Suppressor macrophage treated with lipopolysaccharide for 4 hours (primary cell): ENCODE results near the gene PLCG2.
"Not testable (repeated sequence)": the region's sequence is repeated elsewhere in the genome, so short reads cannot be mapped to it uniquely, and the experiment has no call there.

Experiments used
- DNase-seq: peaks from one replicate; pipeline ENCODE4 v3.0.0-alpha.2; 2020

Gene PLCG2

DNA sequence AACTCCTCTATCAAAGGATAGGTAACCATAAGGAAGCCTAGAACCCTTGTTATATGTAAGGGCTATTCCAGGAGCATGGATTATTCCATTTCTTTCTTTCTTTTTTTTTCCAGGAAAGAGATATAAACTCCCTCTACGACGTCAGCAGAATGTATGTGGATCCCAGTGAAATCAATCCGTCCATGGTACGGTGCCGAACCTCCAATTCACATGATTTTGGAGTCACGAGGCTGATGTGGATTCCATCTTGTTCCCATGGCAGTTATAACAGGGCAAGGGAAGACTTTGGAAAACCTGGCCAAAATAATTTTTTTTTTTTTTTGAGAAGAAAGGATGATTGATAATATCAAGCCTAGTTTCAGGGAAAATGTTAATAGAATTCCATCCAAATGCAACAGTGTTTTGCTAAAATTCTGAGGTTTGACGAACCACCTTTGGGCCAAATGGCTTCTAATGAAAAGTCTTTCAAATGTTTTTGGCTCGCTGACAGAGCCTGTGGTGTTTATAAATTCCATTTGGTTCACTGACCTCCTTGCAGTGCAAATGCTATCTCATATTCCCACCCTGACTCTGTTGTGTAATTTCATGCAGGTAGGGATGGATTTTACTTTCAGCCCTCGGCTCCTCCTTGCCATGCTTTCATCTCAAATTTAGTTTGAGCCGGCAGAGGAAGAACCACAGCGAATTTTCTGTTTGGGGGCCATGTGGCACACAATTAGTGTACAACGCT is 142.2 kb downstream of the PLCG2 start:
- DNase-seq: no peak

DNA sequence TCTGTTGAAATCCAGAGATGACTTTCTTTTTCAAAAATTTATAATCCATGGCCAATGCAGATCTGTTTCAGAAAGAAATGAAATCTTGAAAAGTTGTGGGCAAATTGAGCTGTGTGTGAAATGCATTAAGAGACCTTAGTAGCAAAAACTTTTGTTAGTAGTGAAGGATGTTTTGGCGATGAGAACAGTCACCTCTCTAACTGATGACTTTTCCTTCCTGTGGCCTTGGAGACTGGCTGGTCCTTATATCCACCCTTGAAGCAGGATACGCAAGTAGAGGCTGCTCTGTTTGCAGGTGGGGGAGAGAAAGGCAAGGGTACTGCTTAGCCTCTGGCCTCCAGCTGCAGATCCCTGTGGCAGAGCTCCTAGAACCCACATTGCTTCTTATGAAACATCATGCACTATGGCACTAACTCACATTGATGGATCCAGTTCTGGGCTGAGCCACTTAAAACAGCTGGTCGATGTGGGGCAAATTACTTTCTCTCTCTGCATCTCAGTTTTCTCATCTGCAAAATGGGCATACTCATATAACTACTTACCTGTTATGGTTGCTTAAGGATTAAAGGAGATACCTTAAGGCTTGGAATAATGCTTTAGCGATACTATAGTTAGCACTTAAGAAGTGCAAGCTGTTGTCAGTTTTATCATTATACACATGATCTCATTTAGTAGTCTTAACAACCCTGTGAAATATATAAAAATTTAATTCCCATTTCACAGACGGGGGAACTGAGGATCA is 142.9 kb downstream of the PLCG2 start:
- no peak for DNase-seq

DNA sequence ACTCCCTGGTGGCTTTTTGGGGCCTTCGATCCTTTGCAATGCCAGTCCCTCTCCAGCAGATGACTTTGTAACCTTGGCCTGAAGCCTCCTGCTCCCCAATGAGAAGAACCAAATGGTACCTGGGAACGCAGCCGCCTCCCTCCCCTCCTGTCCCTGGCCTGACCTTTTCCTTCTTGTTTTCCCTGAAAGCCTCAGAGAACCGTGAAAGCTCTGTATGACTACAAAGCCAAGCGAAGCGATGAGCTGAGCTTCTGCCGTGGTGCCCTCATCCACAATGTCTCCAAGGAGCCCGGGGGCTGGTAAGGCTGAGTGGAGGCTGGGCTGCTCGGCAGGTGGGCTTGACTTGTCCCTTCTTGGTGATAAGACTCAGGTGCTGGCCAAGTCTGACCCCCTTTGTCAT is 144.2 kb downstream of the PLCG2 start:
- DNase-seq: no peak

- DNase-seq: no peak
Observed at GRCh38 chr16:81925016-81925415, 145.9 kb downstream of the PLCG2 start.

DNA sequence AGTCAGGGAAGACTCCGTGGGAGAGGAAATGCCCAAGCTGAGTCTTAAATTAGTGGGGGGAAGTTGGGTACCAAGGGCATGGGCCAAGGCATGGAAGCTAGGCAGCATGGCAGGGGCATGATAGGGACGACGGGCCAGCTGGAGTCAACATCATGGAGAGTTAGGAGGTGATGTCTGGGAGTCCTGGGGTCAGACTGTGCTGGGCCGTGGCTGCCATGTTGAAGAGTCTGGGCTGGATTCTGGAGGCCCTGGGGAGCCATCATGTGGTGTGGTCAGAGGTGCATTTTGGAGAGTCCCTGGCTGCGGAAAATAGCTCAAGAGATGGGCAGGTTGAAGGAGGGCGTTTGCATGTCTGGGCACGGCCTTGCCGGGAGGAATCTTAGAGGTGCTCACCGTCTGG is 146.9 kb downstream of the PLCG2 start:
- DNase-seq: no peak

GRCh38 chr16:81927561-81928185 is 148.6 kb downstream of the PLCG2 start:
- DNase-seq: no peak

GRCh38 chr16:81928271-81928918 is 149.3 kb downstream of the PLCG2 start:
- no peak for DNase-seq

GRCh38 chr16:81928975-81929374 is 149.9 kb downstream of the PLCG2 start:
- DNase-seq: peak; percentile 45

DNA sequence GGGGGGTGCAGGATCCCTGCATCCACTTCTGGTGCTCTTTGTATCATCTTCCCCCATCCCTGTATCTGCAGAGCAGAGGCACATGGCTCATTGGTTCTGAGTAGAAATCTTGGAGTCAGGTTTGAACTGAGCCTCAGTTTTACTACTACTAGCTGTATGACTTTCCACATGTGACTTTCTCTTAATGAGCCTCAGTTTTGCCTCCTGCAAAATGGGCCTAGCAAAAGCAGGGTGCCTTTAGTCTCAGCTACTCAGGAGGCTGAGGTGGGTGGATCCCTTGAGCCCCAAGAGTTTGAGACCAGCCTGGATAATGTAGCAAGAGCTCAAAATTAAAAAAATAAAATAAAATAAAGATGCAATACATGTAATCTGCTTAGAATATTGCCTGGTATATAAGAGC is 150.8 kb downstream of the PLCG2 start:
- DNase-seq: no peak

- DNase-seq: no peak
Observed at GRCh38 chr16:81931927-81932326, 152.8 kb downstream of the PLCG2 start.

DNA sequence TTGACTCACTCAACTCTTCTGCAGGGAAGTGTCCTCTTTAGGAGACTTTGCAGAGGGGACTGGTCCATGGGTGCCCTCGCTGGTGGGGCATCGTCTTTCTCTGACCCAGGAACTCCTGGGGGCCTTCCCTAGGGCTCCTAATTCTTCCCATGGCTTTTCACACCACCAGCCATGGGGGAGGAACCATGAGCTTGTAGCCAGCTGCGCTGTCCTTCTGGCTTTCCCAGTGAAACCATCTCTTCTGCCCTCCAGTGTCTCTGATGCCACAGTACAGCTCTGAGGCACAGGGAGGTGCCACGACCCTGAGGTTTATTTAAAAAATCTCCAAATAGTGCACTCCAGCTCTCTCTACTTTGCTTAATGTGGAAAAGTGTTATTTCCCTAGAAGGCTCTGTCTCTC is 153.6 kb downstream of the PLCG2 start:
- DNase-seq: no peak

DNA sequence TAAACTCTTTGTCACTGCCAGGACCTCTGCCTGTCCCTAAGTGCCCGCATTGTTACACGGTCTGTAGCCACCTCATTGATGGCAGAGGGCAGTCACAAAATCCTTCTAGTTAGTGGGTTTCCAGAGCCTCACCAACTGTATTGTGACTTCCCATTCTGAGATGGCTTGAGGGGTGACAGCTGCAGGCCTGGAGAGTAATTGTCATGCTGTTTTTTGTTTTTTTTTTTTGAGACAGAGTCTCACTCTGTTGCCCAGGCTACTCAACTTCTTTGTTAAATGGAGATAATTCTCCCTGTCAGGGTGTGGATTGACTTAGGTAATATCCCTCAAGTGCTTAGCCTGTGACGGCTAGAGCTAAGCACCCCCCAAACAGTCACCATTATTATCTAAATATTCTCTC is 154.3 kb downstream of the PLCG2 start:
- DNase-seq: no peak

GRCh38 chr16:81934711-81935110 is 155.6 kb downstream of the PLCG2 start:
- not testable (repeated sequence) for DNase-seq

DNA sequence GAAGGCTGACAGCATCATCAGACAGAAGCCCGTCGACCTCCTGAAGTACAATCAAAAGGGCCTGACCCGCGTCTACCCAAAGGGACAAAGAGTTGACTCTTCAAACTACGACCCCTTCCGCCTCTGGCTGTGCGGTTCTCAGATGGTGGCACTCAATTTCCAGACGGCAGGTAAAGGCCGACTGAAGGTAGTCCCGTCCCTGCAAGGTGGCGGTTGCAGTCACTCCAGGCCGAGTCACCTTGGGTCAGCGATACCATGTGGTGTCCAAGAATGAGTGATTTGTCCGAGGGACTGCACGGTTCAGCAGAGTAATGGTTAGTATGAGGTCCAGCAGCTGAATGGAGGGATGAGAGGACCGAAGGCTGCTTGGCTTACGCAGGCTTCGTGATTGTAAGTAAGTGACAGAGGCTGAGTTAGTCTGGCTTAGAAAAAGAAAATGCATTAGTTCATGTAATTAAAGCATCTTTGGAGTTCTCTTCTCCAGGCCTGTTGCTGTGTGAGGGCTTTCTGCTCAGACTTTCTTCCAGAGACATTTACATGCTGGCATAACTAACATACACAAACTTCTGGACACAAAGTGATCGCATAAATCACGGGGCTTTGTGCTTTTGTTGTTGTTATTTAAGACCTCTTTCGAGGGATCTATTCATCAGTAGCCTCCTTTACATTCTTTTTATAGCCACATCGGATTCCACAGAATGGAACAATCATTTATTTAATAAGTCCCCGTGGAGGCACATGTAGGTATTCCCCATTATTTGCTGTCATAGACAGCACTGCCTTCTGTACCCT is 157.3 kb downstream of the PLCG2 start:
- DNase-seq: no peak

DNA sequence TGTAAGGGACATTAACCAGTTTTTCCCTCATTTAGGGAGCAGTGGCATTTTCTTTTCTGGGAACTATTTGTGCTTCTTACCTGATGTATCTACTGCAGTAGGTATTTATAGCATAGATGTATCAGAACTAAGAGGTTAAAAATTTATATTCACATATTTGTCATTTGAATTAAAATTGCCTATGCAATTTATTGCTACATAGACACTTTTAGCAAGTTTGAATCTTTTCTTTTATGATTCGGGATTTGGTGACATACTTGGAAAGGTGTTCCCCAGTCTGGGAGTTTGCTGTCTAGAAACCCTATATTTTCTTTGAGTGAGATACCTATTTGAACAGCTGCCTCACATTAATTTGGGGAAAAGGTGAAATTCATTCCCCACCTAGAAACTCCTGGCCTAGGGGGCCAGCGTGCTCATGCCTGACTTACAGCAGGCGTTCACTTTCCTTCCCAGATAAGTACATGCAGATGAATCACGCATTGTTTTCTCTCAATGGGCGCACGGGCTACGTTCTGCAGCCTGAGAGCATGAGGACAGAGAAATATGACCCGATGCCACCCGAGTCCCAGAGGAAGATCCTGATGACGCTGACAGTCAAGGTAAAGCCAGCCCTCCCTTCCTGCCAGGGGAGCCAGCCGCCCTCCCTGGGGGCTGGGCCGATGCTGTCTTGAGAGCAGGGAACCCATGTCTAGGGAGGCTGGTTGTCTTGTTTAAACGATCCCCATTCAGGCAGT is 158.4 kb downstream of the PLCG2 start:
- DNase-seq: no peak

GRCh38 chr16:81938326-81939163 is 159.5 kb downstream of the PLCG2 start:
- no peak for DNase-seq

- DNase-seq: no peak
Observed at GRCh38 chr16:81939164-81940056, 160.3 kb downstream of the PLCG2 start.

DNA sequence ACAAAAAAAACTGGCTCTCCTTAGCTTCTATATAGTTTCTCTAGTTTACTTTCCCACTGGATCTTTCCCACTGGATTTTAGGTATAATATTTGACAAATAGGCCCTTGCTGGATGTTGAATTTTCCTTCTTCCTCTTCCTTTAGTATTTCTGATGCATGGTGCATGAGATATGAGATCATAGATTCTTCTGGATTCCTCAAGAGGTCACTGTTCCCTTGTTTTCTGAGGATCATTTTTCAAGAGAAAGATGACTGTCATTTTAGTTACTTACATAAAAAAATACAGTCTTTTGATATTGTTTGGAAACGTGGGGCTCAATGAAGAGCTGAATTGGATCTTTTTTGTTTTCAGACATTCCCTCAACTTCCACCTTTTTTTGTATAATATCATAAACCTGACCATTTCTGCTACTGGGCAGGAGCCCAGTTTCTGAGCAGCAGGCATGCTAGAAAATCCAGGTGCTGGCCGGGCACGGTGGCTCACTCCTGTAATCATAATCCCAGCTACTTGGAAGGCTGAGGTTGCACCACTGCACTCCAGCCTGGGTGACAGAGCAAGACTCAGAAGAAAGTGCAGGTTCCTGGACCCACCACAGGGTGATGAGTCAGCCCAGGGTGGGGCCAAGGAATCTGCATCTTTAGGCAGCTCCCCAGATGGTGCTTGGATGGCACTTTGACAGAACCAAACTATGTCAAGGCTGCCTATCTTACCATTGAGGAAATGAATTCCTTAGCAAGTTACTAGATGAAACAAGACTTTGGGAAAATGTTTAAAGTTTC is 161.9 kb downstream of the PLCG2 start:
- peak; percentile 47 for DNase-seq

- no peak for DNase-seq
Observed at GRCh38 chr16:81942007-81942601, 163.0 kb downstream of the PLCG2 start.
